GM13976 (cell line): Measurements from ENCODE around the gene KIF21A.
"Not testable (repeated sequence)": the region's sequence is repeated elsewhere in the genome, so short reads cannot be mapped to it uniquely, and the experiment has no call there.

Experiments
- DNase-seq: peaks from one replicate; pipeline ENCODE4 v3.0.0; 2012; ENCODE audit warnings: low spot score
- CTCF ChIP-seq: IDR thresholded peaks from 2 replicates; pipeline ENCODE4 v1.5.1; 2012; ENCODE audit warnings: borderline replicate concordance, mild to moderate bottlenecking; ENCODE audit not compliant: insufficient read depth; ENCODE audit errors: extremely low read depth, missing control alignments, control extremely low read depth
- in situ Hi-C: fragments of 300-500 bp; cut with MboI; formaldehyde crosslinking; loops from one replicate; pipeline ENCODE4 v1.12.0; 2022; ENCODE audit warnings: low sequenced_read_pairs, mixed read lengths, inconsistent platforms; ENCODE audit not compliant: unreplicated experiment

KIF21A gene

GRCh38 chr12:39443081-39443928, at the start of gene KIF21A:
Gene KIF21A, minus strand, starts transcription at chr12:39443120. Its CDS starts 150 bp downstream, at chr12:39442970.
- peak; percentile 90 for DNase-seq
- in situ Hi-C loops, result loop anchor here (25.0 kb wide), 1 partner anchor 169 kb away; the partner anchor contains the start of gene ABCD2
- peak; percentile 34 for TF ChIP-seq CTCF

GRCh38 chr12:39490500-39491282, 47.8 kb upstream of the KIF21A start:
- in situ Hi-C loops, result no loop called here
- no peak for TF ChIP-seq CTCF
- no peak for DNase-seq

GRCh38 chr12:39483597-39483996, 40.7 kb upstream of the KIF21A start:
- TF ChIP-seq CTCF, result no peak
- in situ Hi-C loops, result no loop called here
- DNase-seq, result no peak

DNA sequence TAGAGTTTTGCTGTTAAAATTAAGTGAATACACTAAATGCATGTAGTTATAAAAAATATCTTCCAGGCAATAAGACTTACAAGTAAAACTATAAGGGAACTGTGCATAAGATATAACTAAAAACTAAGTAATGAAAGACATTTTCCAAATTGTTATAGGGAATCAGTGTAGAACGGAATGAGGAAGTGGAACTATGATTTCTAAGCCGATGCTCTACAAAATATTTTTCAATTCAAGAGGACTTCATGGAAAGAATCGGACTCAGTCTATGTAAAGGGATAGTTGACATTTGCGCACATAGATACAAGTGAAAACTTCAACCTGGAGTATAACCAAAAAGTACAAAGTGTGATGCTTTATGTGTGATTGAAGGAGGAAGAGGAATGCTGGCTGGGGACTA, 40.1 kb upstream of the KIF21A start:
- TF ChIP-seq CTCF, result no peak
- DNase-seq, result no peak
- in situ Hi-C loops, result no loop called here

GRCh38 chr12:39476894-39477293, 34.0 kb upstream of the KIF21A start:
- TF ChIP-seq CTCF, result no peak
- no peak for DNase-seq
- in situ Hi-C loops, result no loop called here

- no peak for DNase-seq
- in situ Hi-C loops, result no loop called here
- TF ChIP-seq CTCF, result no peak
Observed at GRCh38 chr12:39476121-39476520, 33.2 kb upstream of the KIF21A start.

GRCh38 chr12:39475136-39475535, 32.2 kb upstream of the KIF21A start:
- DNase-seq, in situ Hi-C loops: not testable (repeated sequence)
